Measurements from ENCODE around the gene LEF1. TPM values are rescaled to one million over a fixed set of nuclear protein-coding genes. Genes with fewer than 3 reads are reported as not detected.

The LEF1 gene
- total RNA-seq, 1 donor from 2014 or later, result 1.1 TPM

DNA sequence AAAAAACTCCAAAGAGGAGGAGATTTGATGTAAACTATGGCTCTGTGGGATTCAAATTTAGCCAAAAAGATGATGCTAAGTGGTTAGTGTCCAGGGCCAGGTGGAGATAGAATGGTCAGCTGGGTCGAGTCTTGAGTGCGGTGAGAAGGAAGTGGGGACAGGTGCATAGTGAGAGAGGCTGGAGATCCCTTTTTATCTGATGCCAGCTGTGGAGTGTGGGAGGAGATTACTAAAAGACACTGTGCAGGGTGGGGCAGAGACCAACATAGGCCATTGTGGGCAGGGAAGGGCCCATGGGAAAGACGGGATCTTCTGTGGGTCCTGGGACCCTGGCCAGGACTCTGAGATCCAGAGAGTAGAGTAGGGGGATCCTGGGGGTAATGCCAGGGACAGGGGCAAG is 34.6 kb upstream of the LEF1 start:
- Mint-ChIP-seq H3K27me3 (no peaks in the 10 kb centered on the region), H3K4me3 (no peak overlapping the region), H3K36me3 (ENCODE audit: low read depth) (no peaks in the 10 kb centered on the region), H3K9me3 (no peaks in the 10 kb centered on the region), H3K27ac (no peak overlapping the region), H3K4me1 (no peaks in the 10 kb centered on the region)
- intact Hi-C loops (cut with micrococcal nuclease), result no loop called here
- TF ChIP-seq CTCF (IDR thresholded peaks at IDR 0.05), result no peak
- POLR2A ChIA-PET, result no interaction called here
- CTCF ChIA-PET, result no interaction called here
- no peak for DNase-seq
- ATAC-seq (ENCODE audit: low read depth), result no peak

- POLR2A ChIA-PET, result no interaction called here
- no peak overlapping the region for H3K4me3 Mint-ChIP-seq
- no peak for ATAC-seq (ENCODE audit: low read depth)
- intact Hi-C loops (cut with micrococcal nuclease), result no loop called here
- H3K36me3 Mint-ChIP-seq (ENCODE audit: low read depth), result no peaks in the 10 kb centered on the region
- CTCF ChIA-PET, result no interaction called here
- no peaks in the 10 kb centered on the region for H3K4me1 Mint-ChIP-seq
- no peaks in the 10 kb centered on the region for H3K9me3 Mint-ChIP-seq
- TF ChIP-seq CTCF (IDR thresholded peaks at IDR 0.05), result no peak
- H3K27me3 Mint-ChIP-seq, result no peaks in the 10 kb centered on the region
- H3K27ac Mint-ChIP-seq, result no peak overlapping the region
- no peak for DNase-seq
Measured at GRCh38 chr4:108201774-108202173, 33.0 kb upstream of the LEF1 start.

GRCh38 chr4:108199881-108200280 is 31.1 kb upstream of the LEF1 start:
- TF ChIP-seq CTCF (IDR thresholded peaks at IDR 0.05), result no peak
- Mint-ChIP-seq H3K4me1 (no peaks in the 10 kb centered on the region), H3K36me3 (ENCODE audit: low read depth) (no peaks in the 10 kb centered on the region), H3K27me3 (no peaks in the 10 kb centered on the region), H3K27ac (no peak overlapping the region), H3K4me3 (no peak overlapping the region), H3K9me3 (no peaks in the 10 kb centered on the region)
- DNase-seq (no peak), ATAC-seq (ENCODE audit: low read depth) (no peak)
- intact Hi-C loops (cut with micrococcal nuclease), result no loop called here
- ChIA-PET POLR2A (no interaction called here), CTCF (no interaction called here)

GRCh38 chr4:108193886-108194672 is 25.3 kb upstream of the LEF1 start:
- ATAC-seq (ENCODE audit: low read depth) (no peak), DNase-seq (no peak)
- POLR2A ChIA-PET, result no interaction called here
- H3K9me3 Mint-ChIP-seq, result no peaks in the 10 kb centered on the region
- H3K4me3 Mint-ChIP-seq, result no peak overlapping the region
- H3K27ac Mint-ChIP-seq, result no peak overlapping the region
- no peak for TF ChIP-seq CTCF (IDR thresholded peaks at IDR 0.05)
- intact Hi-C loops (cut with micrococcal nuclease), result no loop called here
- no peaks in the 10 kb centered on the region for H3K36me3 Mint-ChIP-seq (ENCODE audit: low read depth)
- CTCF ChIA-PET, result no interaction called here
- H3K27me3 Mint-ChIP-seq, result peaks cover 1% of the 10 kb centered on the region
- H3K4me1 Mint-ChIP-seq, result no peaks in the 10 kb centered on the region

GRCh38 chr4:108192935-108193334 is 24.2 kb upstream of the LEF1 start:
- no peaks in the 10 kb centered on the region for H3K4me1 Mint-ChIP-seq
- H3K27me3 Mint-ChIP-seq, result peaks cover 1% of the 10 kb centered on the region
- POLR2A ChIA-PET, result no interaction called here
- no peaks in the 10 kb centered on the region for H3K9me3 Mint-ChIP-seq
- DNase-seq (no peak), ATAC-seq (ENCODE audit: low read depth) (no peak)
- no peak overlapping the region for H3K27ac Mint-ChIP-seq
- H3K4me3 Mint-ChIP-seq, result no peak overlapping the region
- CTCF ChIA-PET, result no interaction called here
- H3K36me3 Mint-ChIP-seq (ENCODE audit: low read depth), result no peaks in the 10 kb centered on the region
- no peak for TF ChIP-seq CTCF (IDR thresholded peaks at IDR 0.05)
- intact Hi-C loops (cut with micrococcal nuclease), result no loop called here
